Measurements from ENCODE around the gene SOST. TPM values are rescaled to one million over a fixed set of nuclear protein-coding genes. Genes with fewer than 3 reads are reported as not detected.

Gene SOST
- total RNA-seq, 1 experiment from 2014 or later, result not detected

DNA sequence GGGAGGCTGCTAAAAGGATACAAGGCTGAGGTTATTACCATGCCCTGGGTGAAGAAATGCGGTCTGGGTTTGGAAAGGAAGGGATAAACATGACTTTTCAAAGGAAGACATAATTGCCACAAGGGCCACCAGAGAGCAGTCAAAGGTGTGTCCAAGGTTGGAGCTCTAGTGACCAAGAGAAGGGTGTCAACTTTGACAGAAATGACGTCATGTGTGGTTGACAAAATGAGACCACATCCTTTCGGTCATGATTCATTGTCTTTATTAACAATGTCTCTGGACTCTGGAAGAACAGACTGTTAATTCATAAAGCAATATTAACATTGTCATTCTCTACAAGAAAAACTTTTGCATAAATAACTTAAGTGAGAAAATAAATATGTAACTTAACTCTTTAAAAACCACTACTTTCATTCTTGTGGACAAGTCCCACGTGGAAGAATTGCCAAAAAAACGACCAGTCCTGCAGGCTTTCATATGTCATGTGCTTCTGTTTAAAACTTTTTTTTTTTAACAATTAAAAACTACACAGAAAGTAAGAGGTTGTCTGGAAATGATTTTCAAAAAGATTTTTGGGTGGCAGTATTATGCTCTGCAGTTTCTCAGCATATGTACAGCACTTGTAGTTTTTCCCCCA lies 5.0 kb downstream of the SOST start:
- no peak overlapping the region for H3K18ac ChIP-seq (ENCODE audit: insufficient read length, low read depth, low read length)

More for the DNA sequence above, 5.0 kb downstream of the SOST start:
- Histone ChIP-seq H2BK120ac (ENCODE audit: low read depth, low read length, poor library complexity, severe bottlenecking) (no peak overlapping the region), H2BK5ac (ENCODE audit: insufficient read length, low read length) (no peak overlapping the region), H3K79me2 (ENCODE audit: insufficient read depth, low read length) (no peaks in the 10 kb centered on the region), H3K9ac (ENCODE audit: extremely low read depth, insufficient read length, low read length) (no peak overlapping the region), H3K4me1 (ENCODE audit: insufficient read depth, low read length) (no peaks in the 10 kb centered on the region), H2AFZ (ENCODE audit: low read length) (no peak overlapping the region), H2BK15ac (ENCODE audit: low read depth, low read length) (no peak overlapping the region), H3K27ac (ENCODE audit: insufficient read length, low read depth, low read length) (no peak overlapping the region), H4K20me1 (ENCODE audit: control insufficient read depth, insufficient read depth, insufficient read length) (no peaks in the 10 kb centered on the region), H3K23me2 (ENCODE audit: insufficient read length, low read depth, low read length, poor library complexity, severe bottlenecking) (peaks cover 6% of the 10 kb centered on the region), H3K4ac (ENCODE audit: low read depth, low read length) (no peak overlapping the region), H2BK12ac (ENCODE audit: insufficient read length, low read depth, low read length) (no peak overlapping the region), H4K5ac (ENCODE audit: insufficient read length, low read depth, low read length) (no peak overlapping the region), H4K8ac (replicated peaks; ENCODE audit: insufficient read length, low read depth, low read length) (no peak overlapping the region), H3K79me1 (ENCODE audit: insufficient read depth, low read depth, low read length, poor library complexity, severe bottlenecking) (no peaks in the 10 kb centered on the region), H3K23ac (ENCODE audit: insufficient read length, low read depth, low read length) (no peak overlapping the region), H3K56ac (ENCODE audit: insufficient read length, low read depth, low read length) (no peak overlapping the region), H3K4me2 (ENCODE audit: insufficient read depth, insufficient read length, low read length) (no peak overlapping the region), H2AK5ac (ENCODE audit: insufficient read length, low read length) (no peak overlapping the region), H3T11ph (ENCODE audit: low read length) (no peak overlapping the region), H4K91ac (ENCODE audit: insufficient read length, low read depth, low read length) (no peak overlapping the region), H3K14ac (ENCODE audit: insufficient read depth, low read length) (no peak overlapping the region), H2BK20ac (ENCODE audit: low read depth, low read length, poor library complexity, severe bottlenecking) (no peak overlapping the region), H3K27me3 (ENCODE audit: insufficient read depth, low read length) (peaks cover 4% of the 10 kb centered on the region; the same call in 1 of the 2 replicates), H3K9me3 (ENCODE audit: control insufficient read depth, low read depth, low read length) (no peaks in the 10 kb centered on the region)
- Mint-ChIP-seq H3K4me1 (peaks cover 22 to 25% of the 10 kb centered on the region in 2 experiments), H3K27me3 (ENCODE audit: low read depth) (peaks cover 7% of the 10 kb centered on the region), H3K9me3 (no peaks in the 10 kb centered on the region), H3K27ac (no peak overlapping the region), H3K36me3 (ENCODE audit: insufficient read depth in 1 of 3, low read depth in 3 of 3) (no peaks in the 10 kb centered on the region), H3K4me3 (no peak overlapping the region)
- TF ChIP-seq, protein P1, sequence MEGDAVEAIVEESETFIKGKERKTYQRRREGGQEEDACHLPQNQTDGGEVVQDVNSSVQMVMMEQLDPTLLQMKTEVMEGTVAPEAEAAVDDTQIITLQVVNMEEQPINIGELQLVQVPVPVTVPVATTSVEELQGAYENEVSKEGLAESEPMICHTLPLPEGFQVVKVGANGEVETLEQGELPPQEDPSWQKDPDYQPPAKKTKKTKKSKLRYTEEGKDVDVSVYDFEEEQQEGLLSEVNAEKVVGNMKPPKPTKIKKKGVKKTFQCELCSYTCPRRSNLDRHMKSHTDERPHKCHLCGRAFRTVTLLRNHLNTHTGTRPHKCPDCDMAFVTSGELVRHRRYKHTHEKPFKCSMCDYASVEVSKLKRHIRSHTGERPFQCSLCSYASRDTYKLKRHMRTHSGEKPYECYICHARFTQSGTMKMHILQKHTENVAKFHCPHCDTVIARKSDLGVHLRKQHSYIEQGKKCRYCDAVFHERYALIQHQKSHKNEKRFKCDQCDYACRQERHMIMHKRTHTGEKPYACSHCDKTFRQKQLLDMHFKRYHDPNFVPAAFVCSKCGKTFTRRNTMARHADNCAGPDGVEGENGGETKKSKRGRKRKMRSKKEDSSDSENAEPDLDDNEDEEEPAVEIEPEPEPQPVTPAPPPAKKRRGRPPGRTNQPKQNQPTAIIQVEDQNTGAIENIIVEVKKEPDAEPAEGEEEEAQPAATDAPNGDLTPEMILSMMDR (conservative IDR thresholded peaks at IDR 0.05), result no peak
- no peak for DNase-seq
- no CpG with 5 or more reads among the region's 5 CpGs for WGBS (ENCODE audit: extremely low coverage, insufficient read length, low lambda C conversion rate)

All from H9 (cell line).